HG03196 (cell line): Measurements from ENCODE around the gene CCK.

ENCODE experiments used
- ATAC-seq: cut with Tn5 transposase; IDR thresholded peaks from one replicate; pipeline ENCODE4 v1.9.1; 2021; ENCODE audit not compliant: unreplicated experiment

CCK gene

GRCh38 chr3:42269647-42270046 is 3.7 kb upstream of the CCK start:
- no peak for ATAC-seq

GRCh38 chr3:42267878-42268277 is 1.9 kb upstream of the CCK start:
- ATAC-seq = no peak

DNA sequence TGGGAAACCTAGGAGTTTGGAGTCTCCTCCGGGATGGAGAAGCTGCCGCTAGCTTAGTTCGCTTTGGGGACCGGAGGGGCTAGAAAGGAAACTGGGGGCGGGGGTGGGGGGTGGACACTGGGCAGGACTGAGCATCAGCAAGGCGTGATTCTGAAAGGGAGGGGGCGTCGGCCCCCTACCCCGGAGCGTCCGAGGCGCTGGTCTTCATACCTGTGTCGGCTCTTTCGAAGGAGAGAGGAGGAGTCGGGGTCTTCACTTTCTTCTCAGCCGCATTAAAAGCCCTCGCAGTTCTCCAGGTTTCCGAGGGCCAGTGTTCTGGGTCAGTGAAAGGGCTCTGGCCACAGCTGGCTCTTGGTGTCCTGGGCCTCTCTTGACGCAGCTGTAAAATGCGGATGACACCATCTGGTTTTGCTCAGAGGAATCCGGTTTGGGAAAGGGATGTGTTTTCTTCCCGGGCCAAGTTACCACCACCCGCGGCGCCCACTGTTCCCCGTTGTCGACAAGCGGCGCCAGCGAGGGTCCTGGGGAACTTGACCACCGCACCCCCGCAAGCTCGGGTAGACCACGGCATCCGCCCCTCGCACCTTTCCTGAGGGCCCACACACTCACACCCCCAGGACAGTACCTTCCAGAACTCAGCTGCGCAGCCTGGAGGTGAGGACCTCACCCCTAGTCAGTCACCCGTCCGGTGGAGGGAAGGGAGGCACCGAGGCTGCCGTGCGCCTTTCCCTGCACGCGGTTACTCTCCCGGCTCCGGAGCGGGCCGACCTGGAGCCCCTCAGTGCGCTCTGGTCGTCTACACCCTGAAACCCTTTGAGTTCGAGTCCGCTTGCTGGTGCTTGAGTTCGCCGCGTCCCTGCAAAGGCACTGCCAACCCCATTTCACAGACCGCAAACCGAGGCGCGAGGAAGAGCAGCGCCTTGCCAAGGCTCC is 660 bp downstream of the CCK start:
- no peak for ATAC-seq

DNA sequence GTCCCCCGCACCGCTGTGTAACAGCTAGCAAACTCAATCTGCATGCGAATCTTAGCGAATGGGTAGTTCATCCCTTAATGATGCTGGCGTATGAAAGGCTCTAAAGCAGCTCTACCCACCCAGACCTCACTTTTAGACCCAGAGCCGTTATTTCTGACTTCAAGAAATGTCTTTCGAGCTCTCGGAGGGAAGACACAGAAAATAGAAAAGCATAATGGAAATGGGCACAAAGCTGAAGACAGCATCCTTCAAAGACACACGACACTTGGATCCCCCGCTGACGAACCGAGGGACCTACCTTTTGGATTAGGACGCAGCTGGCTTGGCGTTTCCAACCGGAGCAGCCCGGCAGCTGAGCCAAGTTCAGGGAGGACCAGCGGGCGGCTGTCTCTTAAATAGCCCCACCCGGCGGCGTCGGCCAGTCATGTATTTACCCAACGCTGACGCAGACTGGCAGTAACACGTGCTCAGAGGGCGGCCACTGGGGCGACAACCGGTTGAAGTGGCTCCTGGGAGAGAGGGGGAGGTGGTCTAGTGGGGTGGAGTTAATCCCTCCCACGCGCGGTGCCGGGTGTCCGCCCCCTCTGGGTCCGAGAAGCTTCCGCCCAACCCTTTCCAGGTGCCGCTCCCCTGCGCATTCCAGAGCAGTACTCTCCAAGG is 1.5 kb downstream of the CCK start:
- ATAC-seq = no peak

GRCh38 chr3:42263354-42264346 is 2.3 kb downstream of the CCK start:
- ATAC-seq = no peak

- ATAC-seq = no peak
Observed at GRCh38 chr3:42262525-42262924, 3.5 kb downstream of the CCK start.

DNA sequence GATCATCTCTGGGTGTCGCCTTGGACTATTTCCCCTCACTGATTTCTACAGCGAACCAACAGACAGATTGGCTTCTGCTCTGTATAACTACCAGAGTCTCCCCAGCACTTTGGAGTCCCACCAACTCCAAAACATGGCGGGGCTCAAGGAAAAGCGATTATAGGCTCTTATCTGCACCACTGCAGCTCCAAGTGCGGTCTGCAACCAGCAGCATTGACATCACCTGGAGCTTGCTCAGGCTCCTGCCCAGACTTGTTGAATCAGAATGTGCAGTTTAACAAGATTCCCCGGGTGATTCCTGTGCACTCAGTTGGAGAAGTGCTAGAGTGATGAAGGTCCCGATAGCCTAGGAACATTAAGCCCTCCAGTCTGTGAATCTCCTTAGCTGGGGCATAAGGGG is 9.0 kb downstream of the CCK start:
- no peak for ATAC-seq

- no peak for ATAC-seq
Observed at GRCh38 chr3:42256135-42256819, 9.7 kb downstream of the CCK start.

DNA sequence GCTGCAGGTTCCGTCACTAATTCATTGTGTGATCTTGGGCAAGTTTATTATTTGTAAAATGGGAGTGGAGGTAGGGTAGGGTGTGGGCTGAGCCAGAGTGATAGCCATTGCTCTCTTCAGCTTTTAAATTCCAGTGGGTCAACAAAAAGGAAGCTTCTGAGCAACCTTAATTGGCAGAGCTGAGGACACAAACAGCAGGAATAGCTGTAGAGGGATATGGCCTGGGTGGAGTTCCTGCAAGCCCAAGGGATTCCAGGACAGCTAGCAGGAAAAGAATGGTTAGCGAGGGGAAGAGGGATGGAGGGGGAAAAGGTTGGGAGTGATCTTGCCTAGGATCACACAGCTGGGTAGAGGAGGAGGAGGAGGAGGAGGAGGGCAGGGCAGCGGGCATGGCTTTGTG is 11.4 kb downstream of the CCK start:
- no peak for ATAC-seq

DNA sequence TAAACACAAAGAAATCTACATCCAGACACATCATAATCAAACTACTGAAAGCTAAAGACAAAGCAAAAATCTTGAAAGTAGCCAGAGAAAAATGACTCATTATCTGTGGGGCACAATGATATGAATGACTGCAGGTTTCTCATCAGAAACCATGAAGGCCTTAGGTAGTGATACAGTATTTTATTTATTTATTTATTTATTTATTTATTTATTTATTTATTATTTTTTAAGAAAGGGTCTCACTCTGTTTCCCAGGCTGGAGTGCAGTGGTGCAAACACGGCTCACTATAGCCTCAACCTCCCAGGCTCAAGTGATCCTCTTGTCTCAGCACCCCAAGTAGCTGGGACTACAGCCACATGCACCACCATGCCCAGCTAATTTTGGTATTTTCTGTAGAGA is 15.2 kb downstream of the CCK start:
- ATAC-seq = no peak

GRCh38 chr3:42247576-42248027 is 18.4 kb downstream of the CCK start:
- no peak for ATAC-seq

DNA sequence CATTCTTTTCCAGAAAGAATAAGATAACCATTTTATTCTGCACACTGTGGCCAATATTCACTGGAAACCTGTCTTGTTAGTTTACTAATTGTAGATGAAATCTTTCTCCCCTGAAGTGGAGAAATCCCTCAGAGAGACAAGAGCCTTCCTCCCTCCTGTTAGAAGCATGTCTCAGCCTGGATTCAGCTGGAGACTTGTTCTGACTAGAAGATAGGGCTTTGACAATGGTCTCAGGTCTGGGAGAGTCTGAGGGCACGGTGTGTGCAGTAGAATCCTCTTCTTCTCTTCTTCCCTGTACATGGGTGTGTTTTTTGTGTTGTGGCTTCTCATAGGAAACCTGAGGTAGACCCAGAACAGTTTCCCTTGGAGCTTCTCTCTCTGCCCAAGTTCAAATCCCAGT is 19.9 kb downstream of the CCK start:
- ATAC-seq = no peak

GRCh38 chr3:42236611-42237010 is 29.4 kb downstream of the CCK start:
- no peak for ATAC-seq

GRCh38 chr3:42235532-42235931 is 30.5 kb downstream of the CCK start:
- no peak for ATAC-seq

DNA sequence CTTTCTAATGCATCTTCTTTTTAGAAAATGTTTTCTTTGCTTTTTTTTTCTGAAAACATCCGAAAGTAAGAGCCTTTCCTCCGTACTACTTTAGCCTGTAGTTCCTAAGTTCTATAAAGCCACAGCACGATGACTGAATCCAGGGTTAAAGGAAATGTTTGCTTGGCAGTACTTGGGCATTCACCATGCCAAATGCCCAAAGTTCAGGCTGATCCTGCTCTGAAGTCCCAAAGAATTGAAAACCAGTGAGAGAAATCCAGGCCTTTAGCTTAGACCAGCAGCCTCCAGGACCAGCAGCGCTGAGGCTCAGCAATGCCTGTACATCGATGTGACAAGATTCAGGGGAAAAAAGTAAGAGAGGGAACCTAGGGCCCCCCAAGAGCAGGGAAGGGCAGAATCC is 35.1 kb downstream of the CCK start:
- ATAC-seq = no peak

- ATAC-seq = no peak
Observed at GRCh38 chr3:42229942-42230688, 35.9 kb downstream of the CCK start.

- no peak for ATAC-seq
Observed at GRCh38 chr3:42229266-42229941, 36.6 kb downstream of the CCK start.

GRCh38 chr3:42228796-42229195 is 37.2 kb downstream of the CCK start:
- ATAC-seq = no peak
